ENCODE results near the gene KEAP1.
A peak's percentile ranks its signal among the peaks of the same experiment; 100 is the strongest.

Gene KEAP1

GRCh38 chr19:10523135-10523636 lies 20.0 kb upstream of the KEAP1 start:
- DNase-seq (ENCODE audit: low spot score), result no peak

DNA sequence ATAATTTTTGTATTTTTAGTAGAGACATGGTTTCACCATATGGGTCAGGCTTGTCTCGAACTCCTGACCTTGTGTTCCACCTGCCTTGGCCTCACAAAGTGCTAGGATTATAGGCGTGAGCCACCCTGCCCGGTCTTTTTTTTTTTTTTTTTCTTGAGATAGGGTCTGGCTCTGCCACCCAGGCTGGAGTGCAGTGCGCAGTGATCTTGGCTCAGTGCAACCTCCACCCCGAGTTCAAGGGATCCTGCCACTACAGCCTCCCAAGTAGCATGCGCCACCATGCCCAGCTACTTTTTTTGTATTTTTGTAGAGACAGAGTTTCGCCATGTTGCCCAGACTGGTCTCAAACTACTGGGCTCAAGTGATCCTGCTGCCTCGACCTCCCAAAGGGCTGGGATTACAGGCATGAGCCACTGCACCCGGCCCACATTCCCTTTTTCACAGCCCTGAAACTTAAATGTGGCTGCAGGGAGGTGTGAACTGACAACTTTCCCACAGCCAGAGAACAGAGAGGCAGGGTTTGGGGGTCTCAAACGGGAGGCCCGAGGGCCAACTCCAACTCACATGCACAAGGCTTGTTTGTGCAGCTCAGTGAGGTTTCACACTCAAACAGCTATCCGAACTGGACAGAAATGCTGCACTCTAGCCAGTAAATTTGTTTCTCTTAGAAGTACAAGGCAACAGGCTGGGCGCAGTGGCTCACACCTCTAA lies 18.5 kb upstream of the KEAP1 start:
- DNase-seq (ENCODE audit: low spot score), result no peak

GRCh38 chr19:10520652-10521318 lies 17.6 kb upstream of the KEAP1 start:
- DNase-seq (ENCODE audit: low spot score), result no peak

DNA sequence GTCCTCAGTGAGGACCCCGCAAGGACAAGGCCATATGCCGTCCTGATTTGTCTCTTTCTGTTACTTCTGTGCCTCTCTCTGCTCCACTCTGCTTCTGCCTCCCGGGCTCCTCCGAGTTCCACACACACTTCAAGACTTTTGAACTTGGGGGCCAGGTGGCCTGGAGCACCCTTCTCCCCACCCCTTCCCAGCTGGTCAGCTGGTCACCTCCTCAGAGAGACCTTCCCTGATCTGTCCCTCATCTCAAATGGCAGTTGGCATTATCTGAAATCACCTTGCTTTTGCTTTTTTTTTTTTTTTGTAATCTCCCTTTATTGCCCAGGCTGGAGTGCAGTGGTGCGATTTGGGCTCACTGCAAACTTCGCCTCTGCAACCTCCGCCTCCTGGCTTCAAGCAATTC lies 16.3 kb upstream of the KEAP1 start:
- DNase-seq (ENCODE audit: low spot score), result no peak

GRCh38 chr19:10518444-10519361 lies 15.5 kb upstream of the KEAP1 start:
- DNase-seq (ENCODE audit: low spot score), result no peak

- DNase-seq (ENCODE audit: low spot score), result peak; percentile 42
These were observed 14.7 kb upstream of the KEAP1 start for GRCh38 chr19:10517760-10518443.

DNA sequence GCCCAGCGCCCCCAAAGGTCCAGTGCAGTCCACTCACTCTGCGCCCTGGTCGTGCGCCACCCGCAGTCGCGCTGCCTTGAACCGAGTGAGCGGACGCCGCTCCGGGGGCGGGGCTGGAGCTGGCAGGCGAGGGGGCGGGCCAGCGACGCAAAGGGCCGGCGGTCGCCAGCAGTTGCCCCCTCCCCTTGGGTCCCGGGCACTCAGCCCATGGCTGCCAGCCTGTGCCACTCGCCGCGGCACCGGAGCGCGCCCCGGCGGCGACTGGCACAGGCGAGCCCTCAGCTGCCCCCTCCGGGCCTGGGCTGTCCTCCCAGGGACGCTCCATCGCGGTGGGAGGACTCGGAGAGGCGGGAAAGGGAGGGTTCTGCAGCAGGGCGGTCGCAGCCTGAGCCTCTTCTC lies 14.2 kb upstream of the KEAP1 start, which contains the start of gene S1PR5:
TSS of gene S1PR5 (minus strand) at position 87 of the 399 bp plus-strand sequence. CDS start 2,436 bp downstream, outside the sequence.
- DNase-seq (ENCODE audit: low spot score), result peak; percentile 93

GRCh38 chr19:10516671-10517286 lies 13.6 kb upstream of the KEAP1 start:
- peak; percentile 29 for DNase-seq (ENCODE audit: low spot score)

- no peak for DNase-seq (ENCODE audit: low spot score)
These were observed 12.9 kb upstream of the KEAP1 start for GRCh38 chr19:10516064-10516385.

DNA sequence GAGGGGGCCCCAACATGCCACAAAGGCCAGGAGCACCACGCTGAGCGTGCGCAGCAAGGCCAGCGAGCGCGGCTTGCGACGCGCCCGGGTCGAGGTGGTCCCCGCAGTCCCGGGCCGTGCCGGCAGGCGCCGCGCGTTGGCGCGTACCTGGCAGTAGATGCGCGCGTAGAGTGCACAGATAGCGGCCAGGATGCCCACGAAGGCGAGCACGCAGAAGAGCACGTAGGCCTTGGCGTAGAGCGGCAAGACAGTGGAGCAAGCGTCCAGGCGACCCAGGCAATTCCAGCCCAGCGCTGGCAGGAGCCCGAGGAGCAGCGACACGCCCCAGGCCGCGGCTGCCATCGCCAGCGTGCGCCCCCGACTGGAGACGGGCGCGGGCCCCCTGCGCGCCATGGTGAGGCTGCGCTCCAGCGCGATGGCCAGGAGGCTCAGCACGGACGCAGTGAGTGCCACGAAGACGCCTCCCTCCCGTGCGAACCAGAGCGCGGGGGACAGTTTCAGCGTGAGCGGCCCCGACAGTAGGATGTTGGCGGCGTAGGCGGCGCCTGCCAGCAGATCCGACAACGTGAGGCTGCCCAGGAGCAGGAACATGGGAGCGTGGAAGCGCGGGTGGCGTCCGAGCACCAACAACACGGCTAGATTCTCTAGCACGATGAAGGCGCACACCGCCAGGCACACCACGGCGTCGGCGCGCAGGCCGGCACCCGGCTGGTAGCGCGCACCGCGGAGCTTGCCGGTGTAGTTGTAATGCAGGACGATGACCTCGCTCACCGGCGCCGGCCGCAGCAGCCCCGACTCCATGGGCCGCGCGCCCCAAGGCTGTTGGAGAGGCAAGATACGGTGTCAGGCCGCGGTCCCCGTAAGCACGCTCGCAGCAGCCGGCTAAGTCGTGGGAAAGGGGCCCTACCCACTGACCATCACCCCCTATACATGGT lies 11.3 kb upstream of the KEAP1 start:
- no peak for DNase-seq (ENCODE audit: low spot score)

- no peak for DNase-seq (ENCODE audit: low spot score)
These were observed 10.1 kb upstream of the KEAP1 start for GRCh38 chr19:10513223-10513622.

DNA sequence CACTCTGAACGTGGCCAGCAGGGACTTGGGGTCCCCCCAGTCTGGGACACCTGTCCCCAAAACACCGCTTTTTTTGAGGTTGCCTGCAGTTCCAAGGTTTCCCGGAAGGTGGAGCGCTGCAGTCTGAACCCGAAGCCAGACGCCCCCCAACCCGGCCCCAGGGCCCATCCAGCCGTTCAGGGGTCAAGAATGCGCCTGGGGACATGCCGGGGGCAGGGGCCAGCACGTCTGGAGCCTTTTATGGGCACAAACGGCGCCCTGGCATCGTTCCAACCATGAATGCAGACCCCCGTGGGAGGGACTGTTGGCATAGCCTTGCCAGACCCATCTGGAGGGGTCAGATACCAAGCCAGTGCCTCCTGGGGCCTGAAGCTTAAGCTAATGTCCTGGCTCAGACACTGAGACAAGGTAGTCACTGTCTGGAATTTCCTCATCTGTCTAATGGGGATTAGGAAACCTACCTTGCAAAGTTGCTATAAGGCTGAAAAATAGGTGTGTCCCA lies 7.2 kb upstream of the KEAP1 start:
- DNase-seq (ENCODE audit: low spot score), result no peak

DNA sequence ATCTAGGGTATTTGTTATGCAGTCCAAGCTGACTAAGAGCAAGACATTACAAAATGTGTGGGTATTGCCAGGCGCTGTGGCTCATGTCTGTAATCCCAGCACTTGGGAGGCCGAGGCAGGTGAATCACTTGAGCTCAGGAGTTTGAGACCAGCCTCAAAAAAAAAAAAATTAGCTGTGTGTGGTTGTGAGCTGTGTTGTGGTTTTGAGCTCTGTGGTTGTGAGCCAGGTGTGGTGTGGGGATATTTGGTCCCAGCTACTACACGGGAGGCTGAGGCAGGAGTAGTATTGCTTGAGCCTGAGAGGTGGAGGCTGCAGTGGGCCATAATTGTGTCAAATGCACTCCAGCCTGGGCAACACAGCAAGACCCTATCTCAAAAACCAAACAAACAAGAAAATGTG lies 5.6 kb upstream of the KEAP1 start:
- DNase-seq (ENCODE audit: low spot score), result no peak

GRCh38 chr19:10508036-10508435 lies 4.9 kb upstream of the KEAP1 start:
- no peak for DNase-seq (ENCODE audit: low spot score)

DNA sequence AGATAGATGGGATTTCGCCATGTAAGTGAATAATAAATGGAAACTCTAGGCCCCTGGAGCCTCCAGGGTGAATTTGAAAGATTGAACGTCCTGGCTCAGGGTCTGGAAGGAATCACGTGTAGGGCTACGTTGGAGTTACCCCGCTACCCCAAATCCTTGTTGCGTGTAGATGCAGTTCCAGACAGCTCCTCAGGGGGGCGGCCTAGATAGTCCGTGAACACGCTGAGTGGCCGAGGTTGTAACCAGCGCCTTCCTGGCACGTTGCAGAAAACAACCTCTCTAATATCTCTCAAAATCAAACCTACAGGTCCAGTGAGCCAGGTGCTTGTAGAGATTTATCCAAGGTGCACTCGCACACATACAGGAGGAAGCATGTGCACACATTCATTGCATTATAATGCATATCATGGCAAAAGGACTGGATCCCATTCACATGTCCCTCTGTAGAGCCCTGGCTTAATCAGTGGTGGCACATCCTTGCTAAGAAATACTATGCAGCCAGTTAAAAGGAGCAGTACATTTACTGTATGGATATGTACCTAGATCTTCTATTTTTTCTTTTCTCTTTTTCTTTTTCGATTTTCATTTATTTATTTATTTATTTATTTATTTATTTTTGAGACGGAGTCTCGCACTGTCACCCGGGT lies 2.5 kb upstream of the KEAP1 start:
- DNase-seq (ENCODE audit: low spot score), result peak; percentile 71

- DNase-seq (ENCODE audit: low spot score), result peak; percentile 86
These were observed 593 bp downstream of the KEAP1 start for GRCh38 chr19:10502524-10503001.

GRCh38 chr19:10501971-10502523 lies 1.1 kb downstream of the KEAP1 start:
- DNase-seq (ENCODE audit: low spot score), result peak; percentile 82

- DNase-seq (ENCODE audit: low spot score), result no peak
These were observed 2.9 kb downstream of the KEAP1 start for GRCh38 chr19:10500247-10500592.

DNA sequence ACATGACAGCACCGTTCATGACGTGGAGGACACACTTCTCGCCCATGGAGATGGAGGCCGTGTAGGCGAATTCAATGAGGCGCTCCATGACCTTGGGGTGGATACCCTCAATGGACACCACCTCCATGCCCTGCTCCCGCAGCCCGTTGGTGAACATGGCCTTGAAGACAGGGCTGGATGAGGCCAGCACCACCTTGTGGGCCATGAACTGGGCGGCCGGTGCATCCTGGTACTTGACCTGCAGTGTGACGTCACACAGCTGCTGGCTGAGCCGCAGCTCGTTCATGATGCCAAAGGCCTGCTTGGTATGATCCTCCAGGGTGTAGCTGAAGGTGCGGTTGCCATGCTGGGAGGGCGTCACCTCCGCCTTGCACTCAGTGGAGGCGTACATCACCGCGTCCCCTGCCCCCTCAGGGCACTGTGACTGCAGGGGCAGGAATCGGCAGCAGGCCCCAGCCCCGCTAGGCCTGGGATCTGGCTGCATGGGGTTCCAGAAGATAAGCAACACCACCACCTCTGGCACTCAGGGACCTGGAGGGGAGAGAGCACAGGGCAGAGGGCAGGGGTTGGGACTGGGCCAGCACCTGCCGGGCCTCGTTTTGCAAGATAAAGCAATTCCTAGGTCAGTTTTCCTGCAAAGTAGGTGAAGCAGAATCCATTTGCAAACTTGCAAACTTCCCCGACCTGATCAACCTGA lies 3.5 kb downstream of the KEAP1 start:
- DNase-seq (ENCODE audit: low spot score), result no peak

All from Ammon's horn (tissue), 1 donor.